Type B pancreatic cell (in vitro differentiated cells): ENCODE measurements around the gene OCLN. TPM values are rescaled to one million over a fixed set of nuclear protein-coding genes. Genes with fewer than 3 reads are reported as not detected.
A peak's percentile ranks its signal among the peaks of the same experiment; 100 is the strongest.

Experiments
- DNase-seq: peaks from one replicate; pipeline ENCODE4 v3.0.0; 2021; ENCODE audit warnings: mixed read lengths; ENCODE audit not compliant: unreplicated experiment; ENCODE audit errors: extremely low spot score
- H3K27ac Mint-ChIP-seq: 2 replicates; pipeline ENCODE4 v1.8.0; 2021; ENCODE audit warnings: mild to moderate bottlenecking, mixed read lengths
- H3K27me3 Mint-ChIP-seq: 2 replicates; pipeline ENCODE4 v1.8.0; 2021; ENCODE audit warnings: mixed read lengths
- H3K36me3 Mint-ChIP-seq: 2 replicates; pipeline ENCODE4 v1.8.0; 2021; ENCODE audit warnings: mixed read lengths
- H3K4me1 Mint-ChIP-seq: one replicate; pipeline ENCODE4 v1.8.0; 2021; ENCODE audit warnings: mixed read lengths; ENCODE audit not compliant: unreplicated experiment
- H3K4me3 Mint-ChIP-seq: 2 replicates; pipeline ENCODE4 v1.8.0; 2021; ENCODE audit warnings: mild to moderate bottlenecking, mixed read lengths
- H3K9me3 Mint-ChIP-seq: 2 replicates; pipeline ENCODE4 v1.8.0; 2021; ENCODE audit warnings: mixed read lengths
- CTCF ChIP-seq: fragments of 200-600 bp; sonication (generic); conservative IDR thresholded peaks from 2 replicates; pipeline ENCODE4 v1.5.0; 2021; ENCODE audit warnings: antibody characterized with exemption, mild to moderate bottlenecking
- total RNA-seq: library from RNA; stranded (reverse); gene quantifications from 2 replicates; pipeline ENCODE4 v1.2.1, GENCODE V29; 2021; ENCODE audit warnings: low replicate concordance

Gene OCLN
- total RNA-seq, 1 donor from 2014 or later = 57.5 TPM

DNA sequence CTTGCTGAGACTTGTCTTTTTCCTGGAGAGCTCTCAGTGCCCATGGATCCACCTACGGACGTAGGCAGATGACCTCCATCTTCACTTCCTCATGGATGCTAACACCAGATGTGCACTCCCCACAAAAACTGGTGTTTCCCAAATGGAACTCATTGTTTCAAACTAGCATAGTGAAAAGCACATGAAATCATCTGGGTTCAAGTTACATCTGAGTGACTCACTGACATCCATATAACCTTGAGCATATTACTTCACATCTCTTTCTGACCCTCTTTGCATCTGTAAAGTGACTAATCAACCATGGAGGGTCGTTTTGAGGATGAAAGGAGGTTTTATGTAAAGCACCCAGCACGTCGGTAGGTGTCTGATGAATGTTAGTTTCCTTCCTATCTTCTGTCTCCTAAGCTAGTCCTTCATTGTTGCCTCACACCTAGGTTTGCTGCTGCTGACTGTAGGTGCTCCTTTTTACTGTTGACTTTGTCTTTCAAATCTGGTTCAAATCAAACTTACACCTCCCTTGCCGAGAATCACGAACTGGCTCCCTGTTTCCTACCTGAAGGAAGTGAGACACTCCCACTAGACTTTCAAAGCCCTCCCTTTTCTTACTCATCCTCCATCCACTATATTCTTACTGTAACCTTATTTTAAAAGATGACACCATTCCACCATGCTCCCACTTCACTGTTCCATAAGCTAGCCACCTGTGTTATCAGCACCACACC lies 10.3 kb downstream of the OCLN start:
- H3K27me3 Mint-ChIP-seq = no peaks in the 10 kb centered on the region
- H3K4me3 Mint-ChIP-seq = no peak overlapping the region
- no peak for DNase-seq
- H3K36me3 Mint-ChIP-seq = peaks cover 4% of the 10 kb centered on the region
- no peaks in the 10 kb centered on the region for H3K9me3 Mint-ChIP-seq
- no peak for TF ChIP-seq CTCF
- peaks cover 10% of the 10 kb centered on the region for H3K4me1 Mint-ChIP-seq
- peak overlapping the region; percentile 97 for H3K27ac Mint-ChIP-seq

DNA sequence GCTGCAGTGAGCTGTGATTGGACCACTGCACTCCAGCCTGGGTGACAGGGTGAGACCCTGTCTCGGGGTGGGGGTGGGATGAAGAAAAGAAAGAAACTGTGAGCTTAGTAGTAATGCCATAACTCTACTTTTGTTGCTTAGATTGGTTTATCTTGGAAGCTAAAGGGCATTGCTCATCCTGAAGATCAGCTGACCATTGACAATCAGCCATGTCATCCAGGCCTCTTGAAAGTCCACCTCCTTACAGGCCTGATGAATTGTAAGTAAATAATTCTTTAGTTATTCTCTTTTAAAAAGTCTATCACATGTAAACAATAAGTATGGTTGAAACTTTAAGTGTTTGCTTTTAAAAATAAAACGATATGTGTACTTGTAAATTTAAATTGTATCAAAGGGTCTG lies 11.4 kb downstream of the OCLN start:
- DNase-seq = no peak
- no peak overlapping the region for H3K4me3 Mint-ChIP-seq
- no peaks in the 10 kb centered on the region for H3K27me3 Mint-ChIP-seq
- H3K36me3 Mint-ChIP-seq = peaks cover 8% of the 10 kb centered on the region
- H3K9me3 Mint-ChIP-seq = no peaks in the 10 kb centered on the region
- peaks cover 10% of the 10 kb centered on the region for H3K4me1 Mint-ChIP-seq
- TF ChIP-seq CTCF = no peak
- no peak overlapping the region for H3K27ac Mint-ChIP-seq

- H3K4me3 Mint-ChIP-seq = no peak overlapping the region
- no peaks in the 10 kb centered on the region for H3K9me3 Mint-ChIP-seq
- no peak overlapping the region for H3K27ac Mint-ChIP-seq
- H3K36me3 Mint-ChIP-seq = peaks cover 13% of the 10 kb centered on the region
- H3K27me3 Mint-ChIP-seq = no peaks in the 10 kb centered on the region
- no peak for TF ChIP-seq CTCF
- peaks cover 10% of the 10 kb centered on the region for H3K4me1 Mint-ChIP-seq
- no peak for DNase-seq
Observed at GRCh38 chr5:69505306-69505705, 12.7 kb downstream of the OCLN start.

- H3K27me3 Mint-ChIP-seq = no peaks in the 10 kb centered on the region
- DNase-seq = no peak
- no peak overlapping the region for H3K27ac Mint-ChIP-seq
- no peaks in the 10 kb centered on the region for H3K4me1 Mint-ChIP-seq
- no peaks in the 10 kb centered on the region for H3K9me3 Mint-ChIP-seq
- H3K36me3 Mint-ChIP-seq = peaks cover 13% of the 10 kb centered on the region
- no peak for TF ChIP-seq CTCF
- H3K4me3 Mint-ChIP-seq = no peak overlapping the region
Observed at GRCh38 chr5:69509212-69509611, 16.6 kb downstream of the OCLN start.

- no peak overlapping the region for H3K27ac Mint-ChIP-seq
Observed at GRCh38 chr5:69510694-69511093, 18.1 kb downstream of the OCLN start.

More at GRCh38 chr5:69510694-69511093, 18.1 kb downstream of the OCLN start:
- Mint-ChIP-seq H3K4me1 (no peaks in the 10 kb centered on the region), H3K27me3 (no peaks in the 10 kb centered on the region), H3K4me3 (no peak overlapping the region), H3K36me3 (peaks cover 9% of the 10 kb centered on the region), H3K9me3 (no peaks in the 10 kb centered on the region)
- DNase-seq = no peak
- no peak for TF ChIP-seq CTCF
